Activated CD4-positive, alpha-beta T cell treated with anti-CD3 and anti-CD28 coated beads, Interleukin-2, Interleukin-4, amounts not matched to agents 100 ng/mL and 50 ng/mL, durations not matched to agents 16 hours and 8 hours (primary cell): ENCODE results near the gene HSD11B1.

Experiments
- DNase-seq: peaks from one replicate; pipeline ENCODE4 v3.0.0-alpha.2; 2020; ENCODE audit warnings: low spot score

HSD11B1 gene

GRCh38 chr1:209755926-209756614 lies 51.4 kb downstream of the HSD11B1 start, which contains the start of gene TRAF3IP3:
Gene TRAF3IP3, plus strand, starts transcription at chr1:209756053. Its CDS starts 3,987 bp downstream, at chr1:209760040.
- peak; percentile 95 for DNase-seq

- DNase-seq: peak; percentile 50
Observed at GRCh38 chr1:209756615-209757445, 52.2 kb downstream of the HSD11B1 start.

- no peak for DNase-seq
Observed at GRCh38 chr1:209758400-209758799, 53.8 kb downstream of the HSD11B1 start.

- no peak for DNase-seq
Observed at GRCh38 chr1:209759829-209760359, 55.2 kb downstream of the HSD11B1 start.

- no peak for DNase-seq
Observed at GRCh38 chr1:209761011-209761635, 56.5 kb downstream of the HSD11B1 start.

- peak; percentile 42 for DNase-seq
Observed at GRCh38 chr1:209766051-209766450, 61.4 kb downstream of the HSD11B1 start.

- peak; percentile 59 for DNase-seq
Observed at GRCh38 chr1:209767096-209767495, 62.5 kb downstream of the HSD11B1 start.

GRCh38 chr1:209767706-209768105 lies 63.1 kb downstream of the HSD11B1 start:
- no peak for DNase-seq

GRCh38 chr1:209768354-209768774 lies 63.7 kb downstream of the HSD11B1 start:
- DNase-seq: peak; percentile 97

- DNase-seq: peak; percentile 90
Observed at GRCh38 chr1:209769171-209769904, 64.7 kb downstream of the HSD11B1 start.

GRCh38 chr1:209769971-209770370 lies 65.3 kb downstream of the HSD11B1 start:
- no peak for DNase-seq

GRCh38 chr1:209770636-209771415 lies 66.2 kb downstream of the HSD11B1 start:
- no peak for DNase-seq

GRCh38 chr1:209772126-209772525 lies 67.5 kb downstream of the HSD11B1 start:
- no peak for DNase-seq

GRCh38 chr1:209774592-209774991 lies 69.9 kb downstream of the HSD11B1 start:
- DNase-seq: no peak

- DNase-seq: no peak
Observed at GRCh38 chr1:209775678-209776077, 71.0 kb downstream of the HSD11B1 start.

GRCh38 chr1:209777587-209777986 lies 72.9 kb downstream of the HSD11B1 start:
- no peak for DNase-seq

GRCh38 chr1:209778102-209778501 lies 73.5 kb downstream of the HSD11B1 start:
- no peak for DNase-seq

- no peak for DNase-seq
Observed at GRCh38 chr1:209780268-209780667, 75.6 kb downstream of the HSD11B1 start.

GRCh38 chr1:209783386-209783785 lies 78.7 kb downstream of the HSD11B1 start:
- DNase-seq: no peak
